ENCODE measurements around the gene TTC8.
"Not testable (repeated sequence)": the region's sequence is repeated elsewhere in the genome, so short reads cannot be mapped to it uniquely, and the experiment has no call there.

TTC8 gene

DNA sequence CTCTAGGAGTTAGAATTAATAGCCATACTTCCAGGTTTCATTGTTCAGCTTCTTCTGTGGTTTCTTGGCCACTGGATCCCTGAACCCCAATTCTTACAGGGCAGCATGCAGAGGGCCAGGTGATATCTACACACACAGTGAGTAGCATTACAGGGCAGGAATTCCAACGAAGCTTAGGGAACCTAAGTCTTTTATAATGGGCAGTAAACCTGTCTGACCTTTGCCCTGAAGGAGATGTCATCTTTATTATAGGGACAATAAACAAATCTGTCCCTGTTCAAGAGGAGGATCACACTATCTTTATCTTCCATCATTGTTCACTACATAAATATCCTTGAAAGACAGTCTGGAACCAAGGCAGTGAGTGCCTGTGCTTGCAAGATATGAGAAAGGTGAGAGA lies 20.0 kb upstream of the TTC8 start:
- Mint-ChIP-seq H3K4me3 (no peak overlapping the region), H3K27me3 (peaks cover 22% of the 10 kb centered on the region), H3K4me1 (no peaks in the 10 kb centered on the region), H3K9me3 (no peaks in the 10 kb centered on the region), H3K36me3 (no peaks in the 10 kb centered on the region), H3K27ac (no peak overlapping the region)
- CTCF ChIA-PET, result no interaction called here
- DNase-seq, result no peak

DNA sequence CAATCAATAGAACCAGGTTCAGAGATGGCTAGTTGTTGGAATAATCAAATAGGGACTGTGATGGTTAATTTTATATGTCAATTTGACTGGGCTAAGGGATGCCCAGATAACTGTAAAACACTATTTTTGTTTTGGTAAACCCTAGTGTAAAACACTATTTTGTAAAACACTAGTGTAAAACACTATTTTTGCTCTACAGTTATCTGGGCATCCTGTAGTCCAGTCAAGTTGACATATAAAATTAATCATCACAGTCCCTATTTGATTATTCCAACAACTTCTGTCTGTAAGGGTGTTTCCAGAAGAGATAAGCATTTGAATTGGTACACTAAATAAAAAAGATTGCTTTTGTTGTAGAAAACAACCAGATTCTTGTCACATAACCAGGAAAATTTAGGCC lies 16.1 kb upstream of the TTC8 start:
- no peaks in the 10 kb centered on the region for H3K36me3 Mint-ChIP-seq
- peaks cover 28% of the 10 kb centered on the region for H3K27me3 Mint-ChIP-seq
- CTCF ChIA-PET, result no interaction called here
- no peak overlapping the region for H3K27ac Mint-ChIP-seq
- H3K9me3 Mint-ChIP-seq, result no peaks in the 10 kb centered on the region
- H3K4me3 Mint-ChIP-seq, result no peak overlapping the region
- H3K4me1 Mint-ChIP-seq, result no peaks in the 10 kb centered on the region
- DNase-seq, result no peak

DNA sequence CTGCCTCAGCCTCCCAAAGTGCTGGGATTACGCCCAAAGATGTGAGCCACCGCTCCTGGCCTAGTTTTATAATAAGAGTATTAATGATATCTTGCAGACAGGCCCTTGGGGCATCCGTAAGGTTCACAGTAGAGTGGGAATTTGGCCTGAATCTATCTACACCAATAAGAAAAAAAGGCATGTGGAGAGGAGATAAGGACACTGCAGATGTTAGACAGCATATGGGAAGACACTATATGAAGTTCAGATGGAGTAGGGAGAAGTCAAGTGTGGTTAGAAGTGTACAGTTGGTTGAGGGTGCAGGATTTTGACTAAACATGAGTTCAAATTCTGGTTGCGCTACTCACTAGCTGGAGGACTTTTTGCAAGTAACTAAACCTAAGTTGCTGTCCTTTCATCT lies 8.5 kb upstream of the TTC8 start:
- no peaks in the 10 kb centered on the region for H3K36me3 Mint-ChIP-seq
- CTCF ChIA-PET, result no interaction called here
- peaks cover 23% of the 10 kb centered on the region for H3K27me3 Mint-ChIP-seq
- no peak overlapping the region for H3K27ac Mint-ChIP-seq
- no peaks in the 10 kb centered on the region for H3K4me1 Mint-ChIP-seq
- H3K9me3 Mint-ChIP-seq, result no peaks in the 10 kb centered on the region
- DNase-seq, result no peak
- no peak overlapping the region for H3K4me3 Mint-ChIP-seq

DNA sequence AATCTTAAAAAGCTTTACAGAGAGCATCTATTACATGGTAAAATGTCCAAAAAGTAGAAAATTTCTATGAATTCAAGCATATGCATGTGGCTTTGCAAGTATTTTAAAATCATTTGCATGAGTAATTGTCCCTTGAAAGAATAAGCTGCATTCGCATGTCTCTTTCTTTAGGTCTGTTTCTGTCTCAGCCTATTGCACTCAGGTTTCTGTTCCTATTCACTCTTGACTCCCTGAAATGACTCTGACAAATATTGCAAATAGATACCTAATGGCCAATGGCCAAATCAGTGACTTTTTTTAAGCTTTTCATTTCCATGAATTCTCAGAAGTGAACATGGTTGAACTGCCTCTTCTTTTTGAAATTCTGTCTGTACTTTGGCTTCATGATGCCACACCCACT lies 6.4 kb upstream of the TTC8 start:
- no peak overlapping the region for H3K27ac Mint-ChIP-seq
- CTCF ChIA-PET, result no interaction called here
- H3K36me3 Mint-ChIP-seq, result no peaks in the 10 kb centered on the region
- peaks cover 17% of the 10 kb centered on the region for H3K27me3 Mint-ChIP-seq
- no peak for DNase-seq
- no peaks in the 10 kb centered on the region for H3K4me1 Mint-ChIP-seq
- H3K4me3 Mint-ChIP-seq, result no peak overlapping the region
- H3K9me3 Mint-ChIP-seq, result no peaks in the 10 kb centered on the region

DNA sequence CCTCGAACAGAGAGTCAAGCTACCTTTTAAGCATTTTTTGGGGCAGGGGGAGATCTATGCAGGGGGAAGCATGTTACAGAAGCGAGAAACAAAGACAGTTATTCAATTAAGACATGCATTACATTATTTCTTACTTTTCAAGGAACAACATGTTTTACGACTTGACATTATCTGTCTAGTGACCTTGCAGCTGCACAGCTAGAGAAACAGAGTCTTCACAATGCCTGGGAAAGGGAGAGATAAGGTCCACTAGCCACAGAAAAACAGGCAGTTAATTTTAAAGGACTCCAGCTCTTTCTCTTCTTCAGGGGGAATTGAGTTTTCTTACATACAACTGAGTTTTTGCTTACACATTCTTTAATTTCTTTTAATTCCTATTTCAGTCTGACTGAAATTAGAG lies 4.8 kb upstream of the TTC8 start:
- DNase-seq, H3K4me3 Mint-ChIP-seq, H3K9me3 Mint-ChIP-seq, CTCF ChIA-PET, H3K4me1 Mint-ChIP-seq, H3K36me3 Mint-ChIP-seq, H3K27ac Mint-ChIP-seq: not testable (repeated sequence)
- H3K27me3 Mint-ChIP-seq, result peaks cover 21% of the 10 kb centered on the region

DNA sequence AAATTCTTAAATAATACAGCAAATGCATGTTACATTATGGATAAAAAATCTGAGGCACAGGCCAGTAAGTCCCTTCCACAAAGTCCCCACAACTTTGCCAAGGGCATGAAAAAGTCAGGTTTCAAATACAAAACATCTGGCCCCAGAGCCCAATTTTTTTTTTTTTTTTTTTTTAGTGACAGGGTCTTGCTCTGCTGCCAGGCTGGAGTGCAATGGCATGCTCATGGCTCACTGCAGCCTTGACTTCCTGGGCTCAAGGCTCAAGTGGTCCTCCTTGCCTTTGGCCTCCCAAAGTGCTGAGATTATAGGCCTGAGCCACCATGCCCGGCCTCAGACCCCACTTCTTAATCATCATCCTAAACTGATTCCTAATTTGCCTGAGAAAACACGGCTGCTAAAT lies 3.1 kb upstream of the TTC8 start:
- Mint-ChIP-seq H3K9me3 (no peaks in the 10 kb centered on the region), H3K27ac (no peak overlapping the region)

DNA sequence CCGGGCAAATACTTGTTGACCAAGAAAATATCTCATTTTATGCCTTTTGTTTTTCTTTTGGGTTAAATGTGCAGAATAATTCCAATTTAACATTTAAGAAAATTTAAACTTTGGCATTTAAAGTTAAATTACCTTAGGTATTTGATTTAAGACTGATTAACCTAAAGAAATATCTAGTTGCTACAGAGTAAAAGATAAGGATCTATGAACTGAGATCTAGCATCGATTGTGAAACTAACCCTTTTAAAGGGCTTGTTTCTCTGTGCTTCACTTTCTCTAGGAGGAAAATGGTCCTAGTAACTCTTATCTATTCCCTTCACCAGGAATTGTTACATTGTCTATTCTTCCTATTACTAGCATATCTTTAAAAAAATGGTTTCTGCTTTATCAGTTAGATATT lies 2.6 kb upstream of the TTC8 start:
- Mint-ChIP-seq H3K4me1 (peaks cover 10% of the 10 kb centered on the region), H3K36me3 (no peaks in the 10 kb centered on the region), H3K4me3 (no peak overlapping the region), H3K27me3 (peaks cover 21% of the 10 kb centered on the region), H3K27ac (no peak overlapping the region), H3K9me3 (no peaks in the 10 kb centered on the region)
- CTCF ChIA-PET, result no interaction called here
- DNase-seq, result no peak

More for the DNA sequence above, 3.1 kb upstream of the TTC8 start:
- Mint-ChIP-seq H3K27me3 (peaks cover 21% of the 10 kb centered on the region), H3K36me3 (no peaks in the 10 kb centered on the region), H3K4me1 (peaks cover 10% of the 10 kb centered on the region), H3K4me3 (no peak overlapping the region)
- no peak for DNase-seq
- CTCF ChIA-PET, result no interaction called here

DNA sequence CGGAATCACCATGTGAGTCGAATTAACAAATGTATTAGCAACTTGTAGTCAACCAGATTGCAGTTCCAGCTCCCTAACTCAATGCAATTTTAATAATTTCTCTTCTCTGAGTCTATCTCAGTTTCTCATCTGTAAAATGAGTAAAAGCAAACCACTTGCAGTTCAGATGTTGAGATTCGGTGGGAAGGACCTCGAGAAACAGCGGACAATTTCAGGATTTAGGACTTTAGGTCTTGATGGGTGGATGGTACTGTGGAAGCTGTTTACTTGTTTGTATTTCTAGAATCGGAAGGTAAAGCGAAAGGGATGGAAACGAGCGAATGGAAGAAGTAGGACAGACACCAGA lies 510 bp upstream of the TTC8 start:
- no peaks in the 10 kb centered on the region for H3K9me3 Mint-ChIP-seq
- peak overlapping the region; percentile 84 for H3K4me3 Mint-ChIP-seq
- H3K36me3 Mint-ChIP-seq, result no peaks in the 10 kb centered on the region
- DNase-seq, result no peak
- H3K27me3 Mint-ChIP-seq, result peaks cover 13% of the 10 kb centered on the region
- H3K4me1 Mint-ChIP-seq, result peaks cover 10% of the 10 kb centered on the region
- peak overlapping the region; percentile 94 for H3K27ac Mint-ChIP-seq
- CTCF ChIA-PET, result interaction anchor here (1.6 kb wide), 1 partner anchor 157 kb away, joined by 4 read pairs; no protein-coding TSS in a partner anchor

DNA sequence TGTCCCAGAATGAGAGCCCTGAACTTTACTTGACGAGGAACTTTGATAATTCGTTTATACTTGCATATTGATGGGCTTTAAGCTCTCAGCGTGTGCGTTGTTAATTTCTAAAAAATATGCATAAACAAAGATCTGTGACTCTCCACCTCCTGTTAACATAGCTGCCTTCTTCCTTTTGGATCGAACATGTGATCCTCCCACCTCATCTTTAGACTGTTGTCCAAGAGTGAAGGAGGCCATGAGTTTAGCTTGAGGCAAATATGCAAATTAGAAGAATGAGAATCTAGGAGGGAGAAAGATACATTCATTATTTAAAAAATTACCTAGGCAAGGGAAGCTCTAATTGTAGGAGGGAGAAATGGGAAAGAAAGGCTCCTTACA lies 617 bp downstream of the TTC8 start:
- peak overlapping the region; percentile 40 for H3K27ac Mint-ChIP-seq
- no peak for DNase-seq
- H3K36me3 Mint-ChIP-seq, result no peaks in the 10 kb centered on the region
- CTCF ChIA-PET, result interaction anchor here (1.6 kb wide), 1 partner anchor 158 kb away, joined by 4 read pairs; no protein-coding TSS in a partner anchor
- H3K9me3 Mint-ChIP-seq, result no peaks in the 10 kb centered on the region
- peaks cover 10% of the 10 kb centered on the region for H3K4me1 Mint-ChIP-seq
- H3K4me3 Mint-ChIP-seq, result peak overlapping the region; percentile 84
- peaks cover 10% of the 10 kb centered on the region for H3K27me3 Mint-ChIP-seq

DNA sequence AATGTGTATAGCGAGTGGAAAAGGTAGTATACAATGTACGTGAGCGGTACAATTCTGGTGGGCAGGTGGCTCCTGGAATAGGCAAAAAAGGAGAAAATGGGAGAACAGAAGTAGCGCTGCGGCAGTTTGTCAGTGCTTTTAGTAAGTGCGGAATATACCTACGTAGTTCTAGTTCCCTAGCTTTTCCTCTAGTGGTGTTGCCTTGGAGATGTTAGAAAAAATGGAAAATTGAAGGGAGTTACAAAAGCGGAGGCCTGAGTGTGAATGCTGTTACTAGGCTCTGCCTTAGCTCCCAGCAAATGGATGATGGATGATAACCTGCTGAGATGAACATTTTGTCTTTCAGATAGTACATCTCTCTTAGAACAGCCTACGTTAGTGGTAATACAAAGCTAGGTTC lies 1.1 kb downstream of the TTC8 start:
- no peaks in the 10 kb centered on the region for H3K9me3 Mint-ChIP-seq

DNA sequence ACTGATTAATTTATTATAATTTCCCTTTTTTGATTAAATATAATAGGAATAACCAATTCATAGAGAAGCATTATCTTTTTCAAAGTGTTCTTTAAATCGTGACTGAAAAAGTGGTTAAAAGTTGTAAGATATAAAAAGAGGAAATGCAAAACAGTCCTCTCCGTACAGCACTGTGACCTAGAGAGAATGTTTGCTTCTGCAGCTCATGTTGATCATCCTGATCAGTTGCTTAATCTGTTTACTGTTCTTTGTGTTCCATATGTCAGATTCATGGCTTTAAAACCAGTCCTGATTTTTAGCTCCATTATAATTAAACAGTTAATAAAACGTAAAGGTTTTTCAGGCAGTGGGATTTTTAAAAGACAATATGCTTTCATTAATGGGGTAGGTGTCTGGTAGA lies 4.7 kb downstream of the TTC8 start:
- Mint-ChIP-seq H3K4me1 (peaks cover 7% of the 10 kb centered on the region), H3K9me3 (no peaks in the 10 kb centered on the region), H3K4me3 (no peak overlapping the region), H3K27ac (no peak overlapping the region), H3K27me3 (peaks cover 8% of the 10 kb centered on the region), H3K36me3 (no peaks in the 10 kb centered on the region)
- CTCF ChIA-PET, result no interaction called here
- no peak for DNase-seq

More for the DNA sequence above, 1.1 kb downstream of the TTC8 start:
- Mint-ChIP-seq H3K27ac (no peak overlapping the region), H3K4me1 (peaks cover 10% of the 10 kb centered on the region), H3K4me3 (peak overlapping the region; percentile 84), H3K36me3 (no peaks in the 10 kb centered on the region), H3K27me3 (peaks cover 7% of the 10 kb centered on the region)
- CTCF ChIA-PET, result interaction anchor here (1.6 kb wide), 1 partner anchor 158 kb away, joined by 4 read pairs; no protein-coding TSS in a partner anchor
- no peak for DNase-seq

DNA sequence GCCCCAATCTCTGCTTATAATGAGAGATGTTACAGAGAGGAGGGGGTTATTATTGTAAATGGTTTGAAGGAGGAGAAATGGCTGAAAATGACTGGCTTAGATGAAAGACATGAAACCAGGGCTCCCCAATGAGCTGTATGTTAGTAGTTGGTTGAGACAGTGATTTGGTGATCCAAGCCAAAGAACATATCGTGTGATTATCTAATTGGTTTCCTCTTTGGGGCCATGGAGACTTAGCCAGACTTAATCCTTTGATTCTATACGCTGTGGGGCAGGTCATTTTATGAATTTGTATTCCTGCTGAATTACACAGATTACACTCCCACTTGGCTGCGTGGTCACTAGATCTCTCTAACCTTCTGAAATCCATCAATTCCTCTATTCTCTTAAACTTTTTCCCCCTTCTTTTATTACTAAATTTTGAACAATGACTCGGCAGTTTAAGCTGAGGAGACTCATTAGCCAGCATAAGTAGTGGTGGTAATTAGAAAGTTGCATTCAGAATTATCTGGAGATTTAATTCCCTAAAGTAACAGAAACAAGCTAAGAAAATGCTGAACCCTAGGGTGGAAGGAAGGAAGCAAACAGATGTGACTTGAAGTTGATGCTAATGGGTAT lies 5.3 kb downstream of the TTC8 start:
- H3K36me3 Mint-ChIP-seq, result no peaks in the 10 kb centered on the region
- peaks cover 7% of the 10 kb centered on the region for H3K4me1 Mint-ChIP-seq
- H3K4me3 Mint-ChIP-seq, result no peak overlapping the region
- no peak overlapping the region for H3K27ac Mint-ChIP-seq
- CTCF ChIA-PET, result no interaction called here
- DNase-seq, result no peak
- H3K9me3 Mint-ChIP-seq, result no peaks in the 10 kb centered on the region
- peaks cover 4% of the 10 kb centered on the region for H3K27me3 Mint-ChIP-seq

DNA sequence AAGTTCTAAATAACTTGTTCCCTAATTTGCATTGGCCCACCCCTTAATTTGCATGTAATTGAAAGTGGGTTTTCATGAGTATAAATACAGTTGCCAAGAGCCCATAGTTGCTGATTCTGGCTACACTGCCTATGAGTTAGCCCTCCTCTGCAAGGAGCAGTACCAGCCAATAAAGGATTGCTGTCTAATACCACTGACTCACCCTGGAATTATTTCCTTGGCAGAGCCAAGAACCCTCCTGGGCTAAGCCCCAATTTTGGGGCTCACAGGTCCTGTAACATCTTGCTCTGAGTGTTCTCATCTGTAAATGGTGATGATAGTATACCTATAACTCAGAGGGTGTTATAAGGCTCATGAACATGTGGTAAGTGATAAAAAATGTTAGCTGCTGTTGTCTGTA lies 6.8 kb downstream of the TTC8 start:
- peaks cover 4% of the 10 kb centered on the region for H3K27me3 Mint-ChIP-seq
- no peaks in the 10 kb centered on the region for H3K36me3 Mint-ChIP-seq
- DNase-seq, result no peak
- H3K9me3 Mint-ChIP-seq, result no peaks in the 10 kb centered on the region
- no peak overlapping the region for H3K4me3 Mint-ChIP-seq
- CTCF ChIA-PET, result no interaction called here
- H3K27ac Mint-ChIP-seq, result no peak overlapping the region
- H3K4me1 Mint-ChIP-seq, result no peaks in the 10 kb centered on the region

DNA sequence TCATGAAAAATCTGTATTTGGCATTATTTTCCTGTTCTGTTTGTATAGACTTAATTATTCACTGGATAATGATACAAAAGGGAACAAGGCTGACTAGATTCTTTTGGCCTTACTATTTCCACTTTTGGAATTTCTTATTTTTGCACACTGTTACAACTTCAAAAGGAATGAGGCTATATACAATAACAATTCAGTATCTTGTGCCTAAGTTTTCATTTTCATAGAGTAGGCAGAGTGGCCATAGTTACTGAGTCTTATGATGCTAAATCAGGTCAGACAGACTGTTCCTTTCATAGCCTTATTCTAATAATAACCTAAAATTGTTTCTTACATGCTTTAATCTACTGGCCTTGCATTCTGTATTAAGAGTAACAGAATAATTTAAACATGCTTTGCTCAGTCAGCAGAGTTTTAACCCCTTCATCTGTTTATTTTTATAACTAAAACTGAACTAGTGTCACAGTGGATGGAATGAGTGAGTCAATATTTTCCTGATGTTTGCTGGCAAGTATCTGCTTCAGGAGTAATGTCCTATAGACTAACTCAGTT lies 10.5 kb downstream of the TTC8 start:
- DNase-seq, result no peak
- Mint-ChIP-seq H3K9me3 (no peaks in the 10 kb centered on the region), H3K4me3 (no peak overlapping the region), H3K36me3 (no peaks in the 10 kb centered on the region), H3K27me3 (peaks cover 4% of the 10 kb centered on the region), H3K27ac (no peak overlapping the region), H3K4me1 (no peaks in the 10 kb centered on the region)
- CTCF ChIA-PET, result no interaction called here

DNA sequence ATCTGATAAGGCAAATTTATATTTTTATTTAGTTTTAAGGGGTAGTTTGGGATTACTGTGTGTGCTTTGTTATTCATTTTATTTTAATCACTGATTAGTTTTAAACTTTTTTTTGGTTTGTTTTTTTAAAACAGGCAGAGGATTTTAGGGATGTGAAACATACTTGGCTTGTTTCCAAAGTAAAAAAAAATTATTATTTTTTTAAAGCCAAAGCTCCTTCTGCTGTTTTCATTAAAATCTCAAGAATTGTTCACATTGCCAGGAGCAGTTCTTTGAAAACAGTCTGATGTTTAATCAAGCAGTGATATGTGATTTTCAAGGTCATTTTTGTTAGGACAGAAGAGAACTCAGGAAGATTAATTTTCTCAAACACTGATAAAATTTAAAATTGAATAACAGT lies 11.2 kb downstream of the TTC8 start:
- no peak for DNase-seq
- Mint-ChIP-seq H3K4me1 (no peaks in the 10 kb centered on the region), H3K27me3 (peaks cover 4% of the 10 kb centered on the region), H3K9me3 (no peaks in the 10 kb centered on the region), H3K27ac (no peak overlapping the region), H3K36me3 (no peaks in the 10 kb centered on the region), H3K4me3 (no peak overlapping the region)
- CTCF ChIA-PET, result no interaction called here

DNA sequence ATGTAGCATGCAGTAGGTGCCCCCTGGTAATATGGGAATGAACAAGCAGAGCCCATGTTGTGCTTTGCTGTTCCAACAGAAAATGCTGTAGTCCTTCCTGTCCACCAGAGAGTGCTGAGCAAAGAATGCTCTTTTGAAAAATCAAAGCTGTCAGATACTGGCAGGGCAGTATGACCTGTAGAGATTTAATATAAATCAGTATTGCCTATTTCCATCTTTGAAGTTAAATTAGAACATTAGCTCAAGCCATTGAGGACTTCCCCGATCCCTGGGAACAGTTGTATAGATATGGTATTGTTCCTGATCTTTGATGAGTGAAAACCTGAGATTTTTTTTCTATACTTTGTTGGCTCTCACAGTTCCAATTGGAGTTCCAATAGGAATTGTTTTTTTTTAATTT lies 13.0 kb downstream of the TTC8 start:
- Mint-ChIP-seq H3K27me3 (peaks cover 4% of the 10 kb centered on the region), H3K4me1 (no peaks in the 10 kb centered on the region), H3K27ac (no peak overlapping the region), H3K9me3 (no peaks in the 10 kb centered on the region), H3K36me3 (no peaks in the 10 kb centered on the region), H3K4me3 (no peak overlapping the region)
- no peak for DNase-seq
- CTCF ChIA-PET, result no interaction called here

All from activated naive CD4-positive, alpha-beta T cell treated with anti-CD3 and anti-CD28 coated beads, Interleukin-2, amount 10 ng/mL, durations not matched to agents 7 days and 5 days (primary cell).